Keratinocyte (primary cell): ENCODE measurements around the gene SLC35F2. TPM values are rescaled to one million over a fixed set of nuclear protein-coding genes. Genes with fewer than 3 reads are reported as not detected.

Source experiments
- DNase-seq: peaks from one replicate; pipeline ENCODE4 v3.0.0-alpha.2; 2011; ENCODE audit warnings: low read depth, missing footprints, low spot score
- FAIRE-seq: peaks from 2 replicates; lab custom pipeline; 2011; peaks lifted over from hg19 to GRCh38; lab: Jason Lieb, UNC
- H2AFZ ChIP-seq: 2 replicates; pipeline ENCODE4 v1.6.0; 2012; ENCODE audit warnings: low read length, control low read depth, inconsistent platforms; ENCODE audit not compliant: control insufficient read depth
- H3K27ac ChIP-seq: 2 replicates; pipeline ENCODE4 v1.5.1; 2011; ENCODE audit warnings: low read length; ENCODE audit not compliant: control insufficient read depth, insufficient read depth
- H3K27me3 ChIP-seq: 3 replicates; pipeline ENCODE4 v1.6.0; 2011; ENCODE audit warnings: low read length; ENCODE audit not compliant: control insufficient read depth, insufficient read depth; ENCODE audit errors: extremely low read depth
- H3K36me3 ChIP-seq, 2 experiments: 2 replicates in 1 of 2; 3 replicates in 1 of 2; pipeline ENCODE4 v1.5.1; 2011; ENCODE audit warnings: low read length in 2 of 2, mild to moderate bottlenecking in 1 of 2; ENCODE audit not compliant: control insufficient read depth in 2 of 2, insufficient read depth in 2 of 2; ENCODE audit errors: extremely low read depth in 1 of 2
- H3K4me1 ChIP-seq: 3 replicates; pipeline ENCODE4 v1.5.1; 2011; ENCODE audit warnings: low read length; ENCODE audit not compliant: control insufficient read depth, insufficient read depth; ENCODE audit errors: extremely low read depth
- H3K4me2 ChIP-seq: 3 replicates; pipeline ENCODE4 v1.6.0; 2011; ENCODE audit warnings: low read depth, low read length; ENCODE audit not compliant: control insufficient read depth, insufficient read depth; ENCODE audit errors: extremely low read depth
- H3K4me3 ChIP-seq, 3 experiments: fragments of 200-600 bp in 1 of 3; sonication (generic) in 1 of 3; 2 replicates in 2 of 3; 3 replicates in 1 of 3; pipeline ENCODE4 v1.5.1; 2011 to 2016; ENCODE audit warnings: low read length in 3 of 3, mild to moderate bottlenecking in 3 of 3, control low read depth in 2 of 3, inconsistent platforms in 1 of 3, low read depth in 1 of 3, mixed read lengths in 1 of 3, mixed run types in 1 of 3, moderate library complexity in 1 of 3; ENCODE audit not compliant: control insufficient read depth in 2 of 3, insufficient read depth in 2 of 3; ENCODE audit errors: extremely low read depth in 1 of 3
- H3K79me2 ChIP-seq: 2 replicates; pipeline ENCODE4 v1.6.0; 2012; ENCODE audit warnings: low read length; ENCODE audit not compliant: control insufficient read depth, insufficient read depth
- H3K9ac ChIP-seq: 3 replicates; pipeline ENCODE4 v1.6.0; 2011; ENCODE audit warnings: low read length; ENCODE audit not compliant: control insufficient read depth, insufficient read depth; ENCODE audit errors: extremely low read depth
- H3K9me1 ChIP-seq: 3 replicates; pipeline ENCODE4 v1.6.0; 2011; ENCODE audit warnings: low read length; ENCODE audit not compliant: control insufficient read depth, insufficient read depth; ENCODE audit errors: extremely low read depth
- H3K9me3 ChIP-seq: 2 replicates; pipeline ENCODE4 v1.5.1; 2012; ENCODE audit warnings: low read depth, low read length; ENCODE audit not compliant: control insufficient read depth
- H4K20me1 ChIP-seq: 3 replicates; pipeline ENCODE4 v1.6.0; 2011; ENCODE audit warnings: low read length; ENCODE audit not compliant: control insufficient read depth, insufficient read depth; ENCODE audit errors: extremely low read depth
- EZH2 ChIP-seq: IDR thresholded peaks from one replicate; pipeline ENCODE4 v1.6.1; 2012; ENCODE audit warnings: inconsistent platforms, mild to moderate bottlenecking, low read length, moderate library complexity
- dilution Hi-C: fragments of 300-500 bp; cut with MboI; formaldehyde crosslinking; loops from one replicate; pipeline ENCODE4 v1.7.0; 2020; ENCODE audit warnings: low sequenced_read_pairs; ENCODE audit not compliant: extremely low pct_ligation_motif_present
- polyA plus RNA-seq, 5 experiments: library from polyadenylated mRNA; depleted of rRNA in 3 of 5; stranded (reverse) in 3 of 5; stranded (forward) in 1 of 5; unstranded in 1 of 5; fragments of >200 nt; gene quantifications; 1 replicate in 1 of 5; 2 replicates in 3 of 5; 3 replicates in 1 of 5; pipeline versions ENCODE4 v1.2.1 to v1.2.3, GENCODE V29; 2011 to 2012; ENCODE audit warnings: missing spikeins in 2 of 5, low read depth in 1 of 5, low replicate concordance in 1 of 5
- TF ChIP-seq, protein P1 (sequence below), 3 experiments: IDR thresholded peaks in 1 of 3; conservative IDR thresholded peaks in 1 of 3; optimal IDR thresholded peaks in 1 of 3; 2 replicates in 2 of 3; 3 replicates in 1 of 3; pipeline versions ENCODE3 to v1.5.1; 2011; ENCODE audit warnings: low read length in 3 of 3, mild to moderate bottlenecking in 3 of 3, moderate library complexity in 2 of 3, control low read depth in 1 of 3, inconsistent platforms in 1 of 3; ENCODE audit not compliant: insufficient read depth in 2 of 3; ENCODE audit errors: extremely low read depth in 1 of 3

Gene SLC35F2
- polyA plus RNA-seq, 1 donor (not counting 4 experiments of a cell fraction or from before 2014, with no cell fraction given): 47.2 TPM

DNA sequence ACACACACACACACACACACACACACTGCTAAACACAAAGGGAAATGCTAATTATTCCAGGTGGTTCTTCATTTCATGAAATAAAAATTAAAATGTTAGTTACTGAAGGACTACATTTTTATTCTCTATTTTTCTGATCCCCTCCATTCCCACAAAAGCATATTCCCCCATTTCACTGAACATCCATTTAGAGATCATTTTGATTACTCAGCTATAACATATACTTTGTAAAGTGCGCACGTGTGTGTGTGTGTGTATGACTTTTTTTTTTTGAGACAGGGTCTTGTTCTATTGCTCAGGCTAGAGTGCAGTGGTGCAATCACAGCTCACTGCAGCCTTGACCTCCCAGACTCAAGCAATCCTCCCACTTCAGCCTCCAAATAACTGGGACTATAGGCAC, 42.6 kb downstream of the SLC35F2 start:
- dilution Hi-C loops: no loop called here
- Histone ChIP-seq H3K4me2 (no peak overlapping the region), H3K4me3 (no peak overlapping the region), H3K79me2 (peaks cover 60% of the 10 kb centered on the region), H2AFZ (no peak overlapping the region), H3K9me1 (peaks cover 2% of the 10 kb centered on the region), H4K20me1 (peaks cover 3% of the 10 kb centered on the region), H3K27ac (no peak overlapping the region), H3K9ac (no peak overlapping the region), H3K27me3 (no peaks in the 10 kb centered on the region), H3K4me1 (peaks cover 5% of the 10 kb centered on the region), H3K9me3 (no peaks in the 10 kb centered on the region), H3K36me3 (no peaks in the 10 kb centered on the region)
- FAIRE-seq: no peak
- TF ChIP-seq, protein P1, sequence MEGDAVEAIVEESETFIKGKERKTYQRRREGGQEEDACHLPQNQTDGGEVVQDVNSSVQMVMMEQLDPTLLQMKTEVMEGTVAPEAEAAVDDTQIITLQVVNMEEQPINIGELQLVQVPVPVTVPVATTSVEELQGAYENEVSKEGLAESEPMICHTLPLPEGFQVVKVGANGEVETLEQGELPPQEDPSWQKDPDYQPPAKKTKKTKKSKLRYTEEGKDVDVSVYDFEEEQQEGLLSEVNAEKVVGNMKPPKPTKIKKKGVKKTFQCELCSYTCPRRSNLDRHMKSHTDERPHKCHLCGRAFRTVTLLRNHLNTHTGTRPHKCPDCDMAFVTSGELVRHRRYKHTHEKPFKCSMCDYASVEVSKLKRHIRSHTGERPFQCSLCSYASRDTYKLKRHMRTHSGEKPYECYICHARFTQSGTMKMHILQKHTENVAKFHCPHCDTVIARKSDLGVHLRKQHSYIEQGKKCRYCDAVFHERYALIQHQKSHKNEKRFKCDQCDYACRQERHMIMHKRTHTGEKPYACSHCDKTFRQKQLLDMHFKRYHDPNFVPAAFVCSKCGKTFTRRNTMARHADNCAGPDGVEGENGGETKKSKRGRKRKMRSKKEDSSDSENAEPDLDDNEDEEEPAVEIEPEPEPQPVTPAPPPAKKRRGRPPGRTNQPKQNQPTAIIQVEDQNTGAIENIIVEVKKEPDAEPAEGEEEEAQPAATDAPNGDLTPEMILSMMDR (optimal IDR thresholded peaks at IDR 0.05 in 1 of 3, IDR thresholded peaks at IDR 0.05 in 1 of 3, conservative IDR thresholded peaks at IDR 0.05 in 1 of 3; ENCODE audit: extremely low read depth in 1 of 3, insufficient read depth in 2 of 3, low read length in 3 of 3): no peak
- no peak for TF ChIP-seq EZH2
- no peak for DNase-seq

DNA sequence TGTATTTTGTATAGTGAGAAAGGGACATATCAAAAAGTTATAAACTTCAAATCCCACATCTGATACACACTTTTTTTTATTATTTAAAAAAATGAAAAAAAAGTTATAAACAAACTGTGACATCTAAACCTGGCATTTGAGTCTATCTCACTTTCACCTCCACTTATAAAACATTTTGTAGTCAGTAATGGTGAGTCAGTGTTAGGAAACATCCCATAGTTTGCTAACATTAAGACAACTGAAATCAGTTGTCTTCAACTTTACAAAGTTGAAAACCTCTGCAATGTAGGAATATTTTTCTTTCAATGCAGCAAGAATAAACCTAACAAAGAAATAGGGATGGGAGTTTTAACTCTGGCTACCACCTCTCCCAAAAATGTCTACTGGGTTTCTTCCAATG, 47.7 kb downstream of the SLC35F2 start:
- dilution Hi-C loops: no loop called here
- H3K27me3 ChIP-seq: no peaks in the 10 kb centered on the region
- no peak overlapping the region for H3K4me3 ChIP-seq
- H3K36me3 ChIP-seq: peaks cover 9 to 28% of the 10 kb centered on the region in 2 experiments
- TF ChIP-seq EZH2: no peak
- TF ChIP-seq, protein P1 (optimal IDR thresholded peaks at IDR 0.05 in 1 of 3, IDR thresholded peaks at IDR 0.05 in 1 of 3, conservative IDR thresholded peaks at IDR 0.05 in 1 of 3; ENCODE audit: extremely low read depth in 1 of 3, insufficient read depth in 2 of 3, low read length in 3 of 3): no peak
- no peak for DNase-seq
- no peak overlapping the region for H2AFZ ChIP-seq
- H3K9me3 ChIP-seq: no peaks in the 10 kb centered on the region
- H3K9me1 ChIP-seq: no peaks in the 10 kb centered on the region
- no peak overlapping the region for H3K4me2 ChIP-seq
- H3K9ac ChIP-seq: no peak overlapping the region
- H3K79me2 ChIP-seq: peaks cover 14% of the 10 kb centered on the region
- no peaks in the 10 kb centered on the region for H3K4me1 ChIP-seq
- no peaks in the 10 kb centered on the region for H4K20me1 ChIP-seq
- no peak overlapping the region for H3K27ac ChIP-seq
- FAIRE-seq: no peak
